CD4-positive, CD25-positive, alpha-beta regulatory T cell (primary cell): Measurements from ENCODE around the gene NR2F1-AS1. TPM values are rescaled to one million over a fixed set of nuclear protein-coding genes. Genes with fewer than 3 reads are reported as not detected.

Experiments
- ATAC-seq, 2 donors: fragments of 150-1000 bp; cut with Tn5 transposase; one replicate each; pipeline ENCODE4 v1.10.0; 2021; ENCODE audit warnings: low read depth in 2 of 2, moderate number of reproducible peaks in 2 of 2, moderate library complexity in 1 of 2
- DNase-seq, 3 donors: peaks; one replicate each; pipeline versions ENCODE4 v3.0.0 to v3.0.0-alpha.2; 2012 to 2022; ENCODE audit warnings: mixed read lengths in 1 of 3
- H3K27ac ChIP-seq: one replicate; pipeline ENCODE4 v1.7.0; 2013; ENCODE audit warnings: mild to moderate bottlenecking, low read length; ENCODE audit not compliant: insufficient read depth, poor library complexity, severe bottlenecking
- H3K27me3 ChIP-seq: one replicate; pipeline ENCODE4 v1.7.0; 2013; ENCODE audit warnings: low read length; ENCODE audit not compliant: control insufficient read depth, insufficient read depth
- H3K36me3 ChIP-seq: one replicate; pipeline ENCODE4 v1.7.0; 2013; ENCODE audit warnings: mild to moderate bottlenecking, low read length, moderate library complexity; ENCODE audit not compliant: control insufficient read depth, insufficient read depth
- H3K4me1 ChIP-seq: 2 replicates; pipeline ENCODE4 v1.7.0; 2013; ENCODE audit warnings: mild to moderate bottlenecking, low read length; ENCODE audit not compliant: insufficient read depth, control insufficient read depth, poor library complexity, severe bottlenecking
- H3K4me3 ChIP-seq: one replicate; pipeline ENCODE4 v1.7.0; 2013; ENCODE audit warnings: low read depth, mild to moderate bottlenecking, low read length, moderate library complexity
- H3K9me3 ChIP-seq, 2 experiments: 1 replicate in 1 of 2; 2 replicates in 1 of 2; pipeline ENCODE4 v1.7.0; 2013; ENCODE audit warnings: low read length in 2 of 2, mild to moderate bottlenecking in 1 of 2, moderate library complexity in 1 of 2; ENCODE audit not compliant: control insufficient read depth in 2 of 2
- H3K27ac Mint-ChIP-seq, 3 donors: one replicate each; pipeline ENCODE4 v1.8.0; 2020 to 2022; ENCODE audit warnings: mild to moderate bottlenecking in 3 of 3, mixed read lengths in 3 of 3, moderate library complexity in 2 of 3
- H3K27me3 Mint-ChIP-seq: one replicate; pipeline ENCODE4 v1.8.0; 2022; ENCODE audit warnings: mild to moderate bottlenecking, mixed read lengths
- H3K36me3 Mint-ChIP-seq: one replicate; pipeline ENCODE4 v1.8.0; 2020; ENCODE audit warnings: mixed read lengths
- H3K4me1 Mint-ChIP-seq, 4 donors: one replicate each; pipeline ENCODE4 v1.8.0; 2020 to 2022; ENCODE audit warnings: mixed read lengths in 4 of 4, mild to moderate bottlenecking in 1 of 4
- H3K4me3 Mint-ChIP-seq, 4 donors: one replicate each; pipeline ENCODE4 v1.8.0; 2020 to 2022; ENCODE audit warnings: mild to moderate bottlenecking in 4 of 4, mixed read lengths in 4 of 4, moderate library complexity in 3 of 4
- H3K9me3 Mint-ChIP-seq, 7 donors: one replicate each; pipeline ENCODE4 v1.8.0; 2020 to 2022; ENCODE audit warnings: mixed read lengths in 7 of 7, mild to moderate bottlenecking in 3 of 7, moderate library complexity in 2 of 7
- polyA plus RNA-seq, 4 donors: library from polyadenylated mRNA; unstranded; fragments of 300-500 nt; fragmentation: Illumina TruSeq; gene quantifications; one replicate each; pipeline ENCODE4 v1.2.3, GENCODE V29; 2021
- total RNA-seq: library from RNA; stranded (reverse); gene quantifications from one replicate; pipeline ENCODE4 v1.2.3, GENCODE V29; 2022

Gene NR2F1-AS1
- total and polyA plus RNA-seq, 5 donors from 2014 or later = not detected

DNA sequence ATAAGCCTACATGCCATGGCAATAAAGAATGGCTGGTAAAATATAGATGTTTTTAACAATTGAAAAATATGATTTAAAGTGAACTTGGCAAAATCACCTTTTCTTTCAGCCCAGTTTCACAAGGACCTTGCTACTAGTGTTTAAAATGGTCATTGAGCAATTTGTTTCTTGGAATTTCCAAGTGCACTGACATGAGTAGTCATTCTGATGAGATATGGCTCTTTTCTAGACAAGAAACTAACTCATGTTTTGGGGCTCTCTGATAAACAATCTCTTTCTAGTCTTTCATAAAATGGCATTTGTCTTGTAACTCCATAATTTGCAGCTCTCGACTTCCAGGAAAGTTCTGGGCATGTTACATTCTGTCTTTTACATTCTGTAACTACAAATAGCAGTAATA lies 176.8 kb downstream of the NR2F1-AS1 start:
- H3K27me3 Mint-ChIP-seq = peaks cover 4% of the 10 kb centered on the region
- ATAC-seq = no peak

DNA sequence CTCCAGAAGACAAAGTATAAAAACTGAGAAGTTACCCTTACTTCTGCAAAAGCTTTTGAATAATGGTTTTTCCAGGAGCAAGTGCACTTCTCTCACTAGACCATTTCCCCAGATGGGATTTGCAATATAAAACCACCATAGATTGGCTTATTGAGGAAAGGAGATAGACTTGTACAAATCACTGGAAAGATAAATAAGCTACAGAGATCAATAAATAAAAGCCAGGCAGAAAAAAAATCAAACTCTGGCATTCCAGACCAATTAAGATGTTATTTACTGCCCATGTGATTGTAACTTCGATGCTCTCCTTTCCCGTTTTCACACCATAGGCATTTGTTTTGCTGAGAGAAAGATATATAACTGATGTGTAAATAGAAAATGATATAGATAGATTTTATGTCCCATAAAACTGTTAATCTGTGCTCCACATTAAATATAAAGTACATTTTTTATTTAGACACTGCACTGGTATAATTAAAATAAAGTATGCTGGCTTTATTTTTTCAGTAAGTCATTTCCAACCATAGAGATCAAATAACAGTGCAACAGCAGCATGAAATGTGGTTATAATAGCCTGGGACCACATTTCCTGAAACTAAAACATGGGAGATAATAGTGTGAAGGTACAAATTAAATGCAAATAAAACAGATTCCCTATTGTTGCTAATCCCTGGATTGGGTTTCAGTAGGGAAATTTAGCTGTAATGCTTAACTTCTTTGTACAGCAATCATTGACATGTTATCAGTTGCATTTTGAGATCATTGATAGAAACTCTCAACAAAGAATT lies 177.7 kb downstream of the NR2F1-AS1 start:
- H3K9me3 Mint-ChIP-seq = peaks cover 0 to 1% (median 0%) of the 10 kb centered on the region in 7 donors
- H3K4me3 Mint-ChIP-seq = no peak overlapping the region
- H3K27me3 Mint-ChIP-seq = peaks cover 4% of the 10 kb centered on the region
- H3K27ac Mint-ChIP-seq = no peak overlapping the region
- H3K27me3 ChIP-seq = no peaks in the 10 kb centered on the region
- no peaks in the 10 kb centered on the region for H3K4me1 Mint-ChIP-seq
- H3K36me3 Mint-ChIP-seq = no peaks in the 10 kb centered on the region
- no peaks in the 10 kb centered on the region for H3K9me3 ChIP-seq
- H3K4me3 ChIP-seq = no peak overlapping the region
- H3K27ac ChIP-seq = no peak overlapping the region
- DNase-seq (no peak), ATAC-seq (no peak)
- H3K36me3 ChIP-seq = no peaks in the 10 kb centered on the region
- H3K4me1 ChIP-seq = no peaks in the 10 kb centered on the region

More for the DNA sequence above, 176.8 kb downstream of the NR2F1-AS1 start:
- Histone ChIP-seq H3K9me3 (no peaks in the 10 kb centered on the region), H3K27me3 (no peaks in the 10 kb centered on the region), H3K36me3 (no peaks in the 10 kb centered on the region), H3K4me1 (no peaks in the 10 kb centered on the region), H3K27ac (no peak overlapping the region), H3K4me3 (no peak overlapping the region)
- Mint-ChIP-seq H3K4me1 (no peaks in the 10 kb centered on the region), H3K4me3 (no peak overlapping the region), H3K36me3 (no peaks in the 10 kb centered on the region), H3K27ac (no peak overlapping the region), H3K9me3 (peaks cover 0 to 2% (median 0%) of the 10 kb centered on the region in 7 donors)
- no peak for DNase-seq

- no peaks in the 10 kb centered on the region for H3K4me1 ChIP-seq
- no peaks in the 10 kb centered on the region for H3K9me3 ChIP-seq
- no peaks in the 10 kb centered on the region for H3K36me3 ChIP-seq
- ATAC-seq (no peak), DNase-seq (no peak)
- Mint-ChIP-seq H3K27me3 (peaks cover 4% of the 10 kb centered on the region), H3K4me3 (no peak overlapping the region), H3K4me1 (no peaks in the 10 kb centered on the region), H3K9me3 (peaks cover 0 to 7% (median 2%) of the 10 kb centered on the region in 7 donors), H3K36me3 (no peaks in the 10 kb centered on the region), H3K27ac (no peak overlapping the region)
- no peaks in the 10 kb centered on the region for H3K27me3 ChIP-seq
- no peak overlapping the region for H3K27ac ChIP-seq
- no peak overlapping the region for H3K4me3 ChIP-seq
These were observed 178.6 kb downstream of the NR2F1-AS1 start for GRCh38 chr5:93402451-93402850.

- H3K9me3 Mint-ChIP-seq = peaks cover 0 to 9% (median 4%) of the 10 kb centered on the region in 7 donors
- H3K9me3 ChIP-seq = no peaks in the 10 kb centered on the region
- H3K4me3 ChIP-seq = no peak overlapping the region
- H3K27me3 Mint-ChIP-seq = peaks cover 4% of the 10 kb centered on the region
- no peaks in the 10 kb centered on the region for H3K4me1 Mint-ChIP-seq
- H3K27ac Mint-ChIP-seq = no peak overlapping the region
- ATAC-seq (no peak), DNase-seq (no peak)
- H3K27me3 ChIP-seq = no peaks in the 10 kb centered on the region
- no peak overlapping the region for H3K4me3 Mint-ChIP-seq
- H3K4me1 ChIP-seq = no peaks in the 10 kb centered on the region
- no peak overlapping the region for H3K27ac ChIP-seq
- no peaks in the 10 kb centered on the region for H3K36me3 ChIP-seq
- H3K36me3 Mint-ChIP-seq = no peaks in the 10 kb centered on the region
These were observed 179.3 kb downstream of the NR2F1-AS1 start for GRCh38 chr5:93401634-93402213.

DNA sequence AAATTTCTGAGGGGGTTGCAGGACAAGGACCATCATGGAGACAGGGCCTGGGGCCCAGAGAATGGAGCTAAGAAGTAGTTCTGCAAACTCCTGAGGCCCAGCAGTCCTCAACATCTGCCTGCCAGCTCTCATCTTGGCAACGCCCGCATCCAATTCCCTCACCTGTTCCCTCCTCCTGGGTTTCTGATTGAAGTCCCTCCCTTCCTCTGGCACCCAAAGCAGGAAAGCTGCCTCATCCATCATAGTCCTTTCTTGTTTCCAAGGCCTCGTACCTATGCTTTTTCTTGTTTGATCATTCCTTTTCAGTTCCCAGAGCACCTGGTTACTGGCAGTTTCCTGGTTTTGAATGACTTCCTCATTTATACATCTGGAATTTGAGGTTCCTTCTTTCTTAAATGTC lies 181.3 kb downstream of the NR2F1-AS1 start:
- DNase-seq (no peak), ATAC-seq (no peak)
- no peaks in the 10 kb centered on the region for H3K36me3 Mint-ChIP-seq
- no peaks in the 10 kb centered on the region for H3K36me3 ChIP-seq
- peaks cover 0 to 9% (median 4%) of the 10 kb centered on the region in 7 donors for H3K9me3 Mint-ChIP-seq
- H3K4me1 ChIP-seq = no peaks in the 10 kb centered on the region
- H3K4me3 Mint-ChIP-seq = no peak overlapping the region
- no peak overlapping the region for H3K4me3 ChIP-seq
- H3K27me3 ChIP-seq = no peaks in the 10 kb centered on the region
- H3K27ac Mint-ChIP-seq = no peak overlapping the region
- no peaks in the 10 kb centered on the region for H3K27me3 Mint-ChIP-seq
- H3K4me1 Mint-ChIP-seq = no peaks in the 10 kb centered on the region
- H3K9me3 ChIP-seq = no peaks in the 10 kb centered on the region
- no peak overlapping the region for H3K27ac ChIP-seq

- Histone ChIP-seq H3K27me3 (no peaks in the 10 kb centered on the region), H3K4me3 (no peak overlapping the region), H3K9me3 (no peaks in the 10 kb centered on the region), H3K27ac (no peak overlapping the region), H3K4me1 (no peaks in the 10 kb centered on the region), H3K36me3 (no peaks in the 10 kb centered on the region)
- ATAC-seq (no peak), DNase-seq (no peak)
- H3K27me3 Mint-ChIP-seq = no peaks in the 10 kb centered on the region
- H3K36me3 Mint-ChIP-seq = no peaks in the 10 kb centered on the region
- no peak overlapping the region for H3K27ac Mint-ChIP-seq
- H3K4me3 Mint-ChIP-seq = no peak overlapping the region
- H3K4me1 Mint-ChIP-seq = no peaks in the 10 kb centered on the region
- peaks cover 2 to 9% (median 5%) of the 10 kb centered on the region in 7 donors for H3K9me3 Mint-ChIP-seq
These were observed 185.0 kb downstream of the NR2F1-AS1 start for GRCh38 chr5:93395971-93396379.

DNA sequence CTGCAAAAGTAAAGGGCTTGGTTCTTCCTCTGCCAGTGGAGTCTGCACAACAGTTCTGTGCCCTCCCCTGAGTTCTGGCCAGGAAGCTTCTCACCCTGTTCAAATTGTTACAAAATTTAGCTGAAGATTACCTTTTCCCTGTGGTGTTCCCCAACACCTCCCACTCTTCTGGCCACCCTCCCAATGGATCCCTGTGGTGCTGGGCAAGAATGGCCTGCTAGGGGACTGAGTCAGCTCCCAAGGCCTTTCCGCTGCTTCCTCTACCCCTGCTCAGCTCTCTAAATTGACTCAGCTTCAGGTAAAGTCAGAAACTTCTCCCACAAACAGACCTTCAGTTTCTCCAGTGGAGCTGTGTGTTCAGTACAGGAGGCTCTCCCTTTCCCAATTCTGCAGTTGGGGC lies 186.0 kb downstream of the NR2F1-AS1 start:
- Mint-ChIP-seq H3K9me3 (peaks cover 2 to 9% (median 5%) of the 10 kb centered on the region in 7 donors), H3K4me1 (no peaks in the 10 kb centered on the region), H3K27me3 (no peaks in the 10 kb centered on the region), H3K36me3 (no peaks in the 10 kb centered on the region), H3K27ac (no peak overlapping the region), H3K4me3 (no peak overlapping the region)
- Histone ChIP-seq H3K4me3 (no peak overlapping the region), H3K9me3 (no peaks in the 10 kb centered on the region), H3K36me3 (no peaks in the 10 kb centered on the region), H3K27ac (no peak overlapping the region), H3K27me3 (no peaks in the 10 kb centered on the region), H3K4me1 (no peaks in the 10 kb centered on the region)
- DNase-seq = no peak
- ATAC-seq = no peak

DNA sequence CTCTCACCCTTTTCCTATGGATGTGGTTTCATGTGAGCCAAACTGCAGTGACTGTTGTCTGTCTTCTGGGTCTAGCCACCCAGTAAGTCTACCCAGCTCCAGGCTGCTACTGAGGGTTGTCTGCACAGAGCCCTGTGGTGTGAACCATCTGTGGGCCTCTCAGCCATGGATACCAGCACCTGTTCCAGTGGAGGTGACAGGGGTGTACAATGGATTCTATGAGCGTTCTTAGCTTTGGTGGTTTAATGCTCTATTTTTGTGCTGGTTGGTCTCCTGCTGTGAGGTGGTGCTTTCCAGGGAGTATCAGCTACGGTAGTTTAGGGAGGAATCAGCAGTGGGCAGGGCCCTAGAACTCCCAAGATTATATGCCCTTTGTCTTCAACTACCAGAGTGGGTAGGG lies 186.7 kb downstream of the NR2F1-AS1 start:
- no peak overlapping the region for H3K27ac Mint-ChIP-seq
- Histone ChIP-seq H3K9me3 (no peaks in the 10 kb centered on the region), H3K27me3 (no peaks in the 10 kb centered on the region), H3K4me3 (no peak overlapping the region), H3K27ac (no peak overlapping the region), H3K36me3 (no peaks in the 10 kb centered on the region), H3K4me1 (no peaks in the 10 kb centered on the region)
- H3K27me3 Mint-ChIP-seq = no peaks in the 10 kb centered on the region
- ATAC-seq = no peak
- no peak for DNase-seq
- H3K4me1 Mint-ChIP-seq = no peaks in the 10 kb centered on the region
- no peaks in the 10 kb centered on the region for H3K36me3 Mint-ChIP-seq
- H3K9me3 Mint-ChIP-seq = peaks cover 2 to 9% (median 5%) of the 10 kb centered on the region in 7 donors
- no peak overlapping the region for H3K4me3 Mint-ChIP-seq
